ENCODE results near the gene POGZ.
"Not testable (repeated sequence)": the region's sequence is repeated elsewhere in the genome, so short reads cannot be mapped to it uniquely, and the experiment has no call there.

POGZ gene

GRCh38 chr1:151419819-151420218, 39.5 kb downstream of the POGZ start:
- DNase-seq (ENCODE audit: low spot score) = no peak

GRCh38 chr1:151418081-151418480, 41.2 kb downstream of the POGZ start:
- DNase-seq (ENCODE audit: low spot score) = no peak

GRCh38 chr1:151416231-151416630, 43.1 kb downstream of the POGZ start:
- no peak for DNase-seq (ENCODE audit: low spot score)

- DNase-seq (ENCODE audit: low spot score) = no peak
These were observed 47.4 kb downstream of the POGZ start for GRCh38 chr1:151411884-151412283.

- DNase-seq (ENCODE audit: low spot score) = no peak
These were observed 50.4 kb downstream of the POGZ start for GRCh38 chr1:151408891-151409290.

- no peak for DNase-seq (ENCODE audit: low spot score)
These were observed 52.0 kb downstream of the POGZ start for GRCh38 chr1:151407304-151407703.

- DNase-seq (ENCODE audit: low spot score) = peak; percentile 89
These were observed 53.1 kb downstream of the POGZ start for GRCh38 chr1:151406176-151406575.

GRCh38 chr1:151405187-151405951, 53.9 kb downstream of the POGZ start:
- no peak for DNase-seq (ENCODE audit: low spot score)

GRCh38 chr1:151403612-151404011, 55.7 kb downstream of the POGZ start:
- DNase-seq (ENCODE audit: low spot score) = no peak

GRCh38 chr1:151402764-151403163, 56.5 kb downstream of the POGZ start:
- DNase-seq (ENCODE audit: low spot score) = no peak

GRCh38 chr1:151401860-151402259, 57.4 kb downstream of the POGZ start:
- DNase-seq (ENCODE audit: low spot score) = no peak

GRCh38 chr1:151401125-151401788, 58.0 kb downstream of the POGZ start:
- peak; percentile 86 for DNase-seq (ENCODE audit: low spot score)

GRCh38 chr1:151399324-151400171, 59.7 kb downstream of the POGZ start, which contains the start of gene PSMB4:
PSMB4 (plus strand) TSS chr1:151399573; CDS start chr1:151399588, 15 bp downstream.
- peak; percentile 93 for DNase-seq (ENCODE audit: low spot score)

GRCh38 chr1:151396265-151396664, 63.0 kb downstream of the POGZ start:
- DNase-seq (ENCODE audit: low spot score) = not testable (repeated sequence)

- DNase-seq (ENCODE audit: low spot score) = no peak
These were observed 65.7 kb downstream of the POGZ start for GRCh38 chr1:151393583-151393982.

GRCh38 chr1:151391079-151391563, 68.2 kb downstream of the POGZ start:
- DNase-seq (ENCODE audit: low spot score) = no peak

GRCh38 chr1:151390221-151391078, 68.8 kb downstream of the POGZ start:
- DNase-seq (ENCODE audit: low spot score) = not testable (repeated sequence)

GRCh38 chr1:151386002-151386401, 73.3 kb downstream of the POGZ start:
- DNase-seq (ENCODE audit: low spot score) = no peak

- no peak for DNase-seq (ENCODE audit: low spot score)
These were observed 74.7 kb downstream of the POGZ start for GRCh38 chr1:151384584-151384983.

- no peak for DNase-seq (ENCODE audit: low spot score)
These were observed 82.0 kb downstream of the POGZ start for GRCh38 chr1:151377150-151377884.

GRCh38 chr1:151373196-151373595, 86.1 kb downstream of the POGZ start:
- no peak for DNase-seq (ENCODE audit: low spot score)
